Measurements from ENCODE around the gene ETS2.
"Not testable (repeated sequence)": the region's sequence is repeated elsewhere in the genome, so short reads cannot be mapped to it uniquely, and the experiment has no call there.

ETS2 gene

DNA sequence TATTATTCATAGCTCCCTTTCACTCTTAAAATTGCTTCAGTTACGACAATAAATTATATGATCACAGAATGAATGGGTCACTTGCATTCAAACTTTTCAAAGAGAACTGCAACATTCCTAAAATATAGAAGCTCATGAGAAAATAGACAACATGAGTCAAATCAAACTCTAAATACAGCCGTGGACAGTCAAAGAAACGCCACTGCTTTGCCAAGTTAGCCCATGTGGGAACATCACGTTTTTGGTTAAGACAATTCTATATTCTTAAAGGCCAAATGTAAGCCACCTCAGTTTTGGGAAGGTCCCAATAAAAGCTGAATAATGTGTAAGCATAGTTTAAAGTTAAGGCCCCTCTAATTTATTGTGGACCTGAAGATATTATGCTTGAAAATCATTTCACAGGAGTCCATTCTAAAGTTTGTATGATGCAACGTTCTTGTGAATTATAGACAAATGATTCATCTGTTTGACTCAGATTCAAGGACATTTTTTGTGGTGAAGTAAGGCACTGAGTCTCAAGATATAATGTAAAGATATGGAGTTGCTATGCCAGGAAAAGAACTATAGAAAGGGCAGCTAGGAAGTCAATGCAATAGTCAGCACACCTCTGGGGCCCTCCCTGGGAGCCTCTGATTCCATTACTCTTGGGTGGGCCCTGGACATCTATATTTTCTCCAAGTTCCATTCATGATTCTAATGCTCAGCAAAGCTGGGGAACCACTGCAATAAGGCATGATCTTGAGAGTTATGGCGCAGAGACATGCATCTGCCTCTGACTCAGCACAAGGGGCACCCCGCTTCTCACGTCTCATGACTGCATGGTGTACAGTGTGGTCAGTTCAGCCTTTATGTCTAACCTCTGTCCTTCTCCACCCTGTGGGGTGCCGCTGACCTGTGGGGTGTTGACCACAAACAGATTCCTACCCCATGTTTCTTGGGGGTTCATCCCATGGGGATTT, 33.9 kb downstream of the ETS2 start:
- no peak for DNase-seq

DNA sequence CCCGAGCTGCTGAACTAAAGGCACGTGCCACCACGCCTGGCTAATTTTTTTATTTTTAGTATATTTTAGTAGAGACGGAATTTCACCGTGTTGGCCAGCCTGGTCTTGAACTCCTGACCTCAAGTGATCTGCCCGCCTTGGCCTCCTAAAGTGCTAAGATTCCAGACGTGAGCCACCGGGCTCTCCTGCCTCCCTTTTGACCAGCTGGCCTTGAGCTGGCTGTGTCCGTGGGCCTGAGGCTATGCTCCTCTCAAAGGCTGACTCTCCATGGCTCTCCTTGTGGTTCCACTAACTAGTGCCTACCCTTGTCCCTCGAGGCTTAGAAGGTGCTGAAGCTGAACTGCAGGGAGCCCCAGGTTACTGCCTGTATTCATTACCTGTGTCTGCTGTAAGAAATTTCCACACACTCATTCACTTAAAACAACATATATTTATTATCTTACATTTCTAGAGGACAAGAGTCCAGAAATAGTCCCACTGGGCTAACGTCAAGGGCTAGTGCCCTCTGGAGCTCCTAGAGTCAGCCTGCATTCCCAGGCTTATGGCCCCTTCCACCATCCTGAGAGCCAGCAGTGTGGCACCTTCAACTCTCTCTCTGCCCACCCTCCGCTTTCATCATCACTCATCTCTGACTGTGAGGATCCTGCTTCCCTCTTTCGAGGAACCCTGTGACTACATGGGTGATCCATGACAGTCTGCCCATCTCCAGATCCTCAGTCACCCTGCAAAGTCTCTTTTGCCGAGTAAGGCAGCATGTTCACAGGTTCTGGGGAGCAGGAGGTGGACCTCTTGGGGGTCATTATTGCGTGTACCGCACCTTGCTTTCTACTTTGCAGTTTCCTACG, 34.9 kb downstream of the ETS2 start:
- DNase-seq, result no peak

- DNase-seq, result no peak
These were observed 35.7 kb downstream of the ETS2 start for GRCh38 chr21:38841472-38841871.

- no peak for DNase-seq
These were observed 36.4 kb downstream of the ETS2 start for GRCh38 chr21:38842079-38842478.

DNA sequence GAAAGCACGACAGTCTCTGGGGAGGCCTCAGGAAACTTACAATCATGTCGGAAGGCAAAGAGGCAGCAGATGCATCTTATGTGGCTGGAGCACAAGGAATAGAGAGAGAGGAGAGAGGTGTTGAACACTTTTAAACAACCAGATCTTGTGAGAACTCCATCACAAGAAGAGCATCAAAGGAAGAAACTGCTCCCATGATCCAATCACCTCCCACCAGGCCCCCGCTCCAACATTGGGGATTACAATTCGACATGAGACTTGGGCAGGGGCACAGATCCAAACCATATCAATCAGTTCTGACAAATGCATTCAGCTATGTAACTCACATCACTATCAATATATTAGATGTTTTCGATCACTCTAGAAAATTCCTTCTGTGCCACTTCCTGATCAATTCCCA, 37.6 kb downstream of the ETS2 start:
- DNase-seq, result no peak

GRCh38 chr21:38843806-38844503, 38.2 kb downstream of the ETS2 start:
- no peak for DNase-seq

- not testable (repeated sequence) for DNase-seq
These were observed 39.6 kb downstream of the ETS2 start for GRCh38 chr21:38845374-38845773.

DNA sequence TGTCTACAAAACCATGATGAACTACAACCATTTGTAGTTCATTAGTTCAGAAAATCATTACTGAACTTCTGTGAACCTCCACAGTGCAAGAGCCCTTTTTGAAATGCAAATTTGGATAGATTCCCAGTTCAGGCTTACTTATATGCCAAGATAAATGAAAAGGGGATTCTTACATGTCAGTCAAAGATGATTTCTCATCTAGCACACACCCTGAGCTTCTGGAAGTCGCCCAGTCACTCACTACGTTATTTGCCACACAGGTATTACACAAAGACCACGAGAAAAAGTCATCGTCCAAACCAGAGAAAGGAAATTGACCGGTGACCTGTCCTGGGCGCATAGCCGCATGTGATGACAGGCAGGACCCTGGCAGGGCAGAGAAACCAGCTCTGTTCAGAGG, 41.8 kb downstream of the ETS2 start:
- no peak for DNase-seq

GRCh38 chr21:38848187-38848609, 42.5 kb downstream of the ETS2 start:
- DNase-seq, result no peak

GRCh38 chr21:38849776-38850175, 44.0 kb downstream of the ETS2 start:
- DNase-seq, result no peak

DNA sequence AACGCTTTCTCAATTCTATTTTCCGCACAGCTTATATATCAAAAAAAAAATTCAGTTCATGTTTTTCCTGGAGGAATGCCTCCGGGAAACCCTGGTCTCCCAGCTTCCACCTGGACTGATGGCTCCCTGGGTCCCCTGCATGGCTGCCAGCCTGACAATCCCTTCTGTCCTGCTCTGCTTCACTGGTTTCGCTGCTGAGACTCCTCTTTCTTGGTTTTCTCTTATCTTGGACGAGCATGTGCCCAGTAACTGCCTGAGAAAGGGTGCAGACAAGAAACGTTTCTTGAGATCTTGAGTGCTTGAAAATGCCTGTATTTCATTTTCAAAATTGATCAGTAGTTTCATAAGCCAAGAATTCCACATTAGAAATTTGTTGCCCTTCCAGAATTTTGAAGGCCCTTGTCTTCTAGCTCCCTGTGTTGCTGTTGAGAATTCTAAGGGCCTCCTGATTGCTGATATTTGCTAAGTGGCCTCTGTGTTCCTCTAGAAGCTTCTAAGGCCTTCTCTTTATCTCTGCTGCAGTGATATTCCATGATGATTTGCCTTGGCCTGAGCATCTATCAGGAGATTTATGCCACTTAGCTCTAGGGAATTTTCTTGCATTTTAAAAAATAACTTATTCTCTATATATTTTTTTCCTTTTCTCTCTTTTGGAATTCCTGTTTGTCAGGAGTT, 44.7 kb downstream of the ETS2 start:
- no peak for DNase-seq

DNA sequence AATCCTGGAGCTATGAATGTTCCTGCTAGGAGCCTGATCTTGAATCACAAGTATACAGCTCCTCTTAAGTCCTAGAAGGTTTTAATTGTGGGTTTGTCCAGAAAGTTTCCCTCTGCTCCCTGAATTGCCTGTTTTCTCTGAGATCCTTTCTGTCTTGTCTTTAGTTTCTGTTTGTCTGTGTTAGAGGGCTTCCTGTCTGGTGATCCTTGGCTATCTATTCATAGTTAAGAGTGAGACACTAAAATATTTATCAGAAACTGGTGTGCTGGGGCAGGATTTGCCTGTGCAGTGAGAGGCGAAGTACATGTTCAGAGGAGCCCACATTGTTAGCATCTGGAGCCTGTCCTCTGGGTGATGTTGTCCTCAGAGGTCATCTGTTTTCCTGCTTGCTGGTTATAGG, 45.4 kb downstream of the ETS2 start:
- no peak for DNase-seq

DNA sequence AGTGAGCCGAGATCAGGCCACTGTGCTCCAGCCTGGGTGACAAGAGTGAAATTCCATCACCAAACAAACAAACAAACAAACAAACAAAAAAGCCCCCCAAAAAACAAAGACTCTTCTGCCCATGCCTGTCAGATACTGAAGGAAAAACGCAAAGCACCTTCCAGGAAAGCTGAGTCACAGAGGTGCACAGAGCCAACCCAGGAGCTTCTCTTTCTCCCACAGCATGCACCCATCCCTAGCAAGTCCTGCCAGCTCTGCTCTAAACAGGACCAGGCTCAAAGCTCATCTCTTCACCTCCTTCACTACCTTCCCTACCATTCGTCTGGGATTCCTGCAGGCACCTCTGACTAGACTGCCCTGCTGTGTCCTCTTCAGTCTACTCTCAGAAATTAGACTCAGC, 46.5 kb downstream of the ETS2 start:
- DNase-seq, result no peak

GRCh38 chr21:38852708-38853107, 47.0 kb downstream of the ETS2 start:
- no peak for DNase-seq

- DNase-seq, result no peak
These were observed 47.7 kb downstream of the ETS2 start for GRCh38 chr21:38853421-38853919.

GRCh38 chr21:38857152-38857825, 51.6 kb downstream of the ETS2 start:
- no peak for DNase-seq

- no peak for DNase-seq
These were observed 52.5 kb downstream of the ETS2 start for GRCh38 chr21:38858026-38858811.

- DNase-seq, result no peak
These were observed 53.1 kb downstream of the ETS2 start for GRCh38 chr21:38858812-38859205.

DNA sequence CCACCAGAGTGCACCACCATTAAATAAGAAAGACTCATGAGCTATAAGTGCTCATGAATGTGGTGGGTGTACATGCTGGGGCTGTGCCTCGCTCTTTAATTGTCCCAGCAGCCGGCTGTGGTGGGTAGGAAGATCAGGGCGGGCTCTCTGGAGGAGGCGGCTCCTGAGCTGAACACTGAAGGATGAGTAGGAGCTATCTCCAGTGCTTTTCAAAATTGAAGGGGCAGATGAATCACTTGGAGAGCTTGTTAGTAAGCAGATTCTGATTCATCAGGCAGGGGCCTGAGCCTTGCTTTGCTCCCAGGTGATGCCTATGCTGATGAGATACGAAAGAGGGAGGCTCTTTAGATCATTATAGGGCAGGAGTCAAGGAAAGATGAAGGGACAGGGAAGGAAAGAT, 54.1 kb downstream of the ETS2 start:
- DNase-seq, result no peak

DNA sequence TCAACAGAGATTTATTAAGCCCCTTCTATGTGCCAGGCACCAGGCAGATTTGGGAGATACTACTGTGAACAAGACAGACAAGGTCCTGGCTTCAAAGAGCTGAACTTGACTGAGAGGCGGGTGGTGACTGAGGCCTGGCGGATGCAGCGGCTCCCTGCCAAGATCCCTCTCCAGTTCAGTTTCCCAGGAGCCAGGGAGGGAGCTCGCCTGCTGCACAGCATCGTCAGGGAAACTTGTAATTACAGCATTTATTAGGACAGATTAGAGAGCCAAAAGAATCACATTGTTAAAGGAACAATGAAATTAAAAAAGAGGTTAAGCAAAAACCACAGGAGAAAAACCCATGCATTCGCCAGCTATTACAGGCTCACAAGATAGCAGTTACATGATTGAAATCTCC, 55.3 kb downstream of the ETS2 start:
- DNase-seq, result peak; percentile 45
